Vagina (tissue), 2 donors: ENCODE results near the gene C12orf43. TPM values are rescaled to one million over a fixed set of nuclear protein-coding genes. Genes with fewer than 3 reads are reported as not detected.

Experiments
- DNase-seq, 2 donors: peaks; one replicate each; pipeline ENCODE4 v3.0.0-alpha.2; 2017; ENCODE audit errors: extremely low spot score in 2 of 2
- H3K27ac ChIP-seq: fragments of 200-600 bp; sonication (generic); one replicate; pipeline ENCODE4 v1.5.1; 2019
- H3K27me3 ChIP-seq: fragments of 200-600 bp; sonication (generic); one replicate; pipeline ENCODE4 v1.5.1; 2019
- H3K36me3 ChIP-seq, 2 donors: fragments of 200-600 bp; sonication (generic); one replicate each; pipeline ENCODE4 v1.5.1; 2017 to 2019
- H3K4me1 ChIP-seq: fragments of 200-600 bp; sonication (generic); one replicate; pipeline ENCODE4 v1.5.1; 2019
- H3K4me3 ChIP-seq, 2 donors: fragments of 200-600 bp; sonication (generic); 1 replicate in 1 of 2; 2 replicates in 1 of 2; pipeline ENCODE4 v1.5.1; 2016 to 2019
- H3K9me3 ChIP-seq: fragments of 200-600 bp; sonication (generic); one replicate; pipeline ENCODE4 v1.5.1; 2019
- POLR2A ChIP-seq, 2 donors: fragments of 450-650 bp; IDR thresholded peaks; one replicate each; pipeline ENCODE4 v1.6.1; 2017; ENCODE audit warnings: antibody characterized with exemption in 2 of 2, mild to moderate bottlenecking in 2 of 2, moderate library complexity in 2 of 2
- POLR2AphosphoS5 ChIP-seq, 2 donors: sonication (generic); formaldehyde crosslinking; IDR thresholded peaks; one replicate each; pipeline ENCODE4 v1.9.0; 2017; ENCODE audit warnings: antibody characterized with exemption in 2 of 2, mild to moderate bottlenecking in 2 of 2, low read depth in 1 of 2; ENCODE audit not compliant: insufficient read depth in 1 of 2
- intact Hi-C: fragments of 100-400 bp; cut with DNase I; formaldehyde crosslinking; loops from one replicate; pipeline ENCODE4 v1.15.1; 2023
- total RNA-seq: library from RNA; depleted of rRNA; stranded (reverse); fragments of >200 nt; gene quantifications from one replicate; pipeline ENCODE4 v1.2.3, GENCODE V29; 2016
- TF ChIP-seq, protein P1 (sequence below), 3 experiments: fragments of 450-650 bp in 2 of 3; fragments of 200-600 bp in 1 of 3; sonication (generic) in 1 of 3; IDR thresholded peaks; one replicate each; pipeline ENCODE4 v1.5.1; 2017 to 2019; ENCODE audit warnings: antibody characterized with exemption in 3 of 3, mild to moderate bottlenecking in 2 of 3, moderate library complexity in 2 of 3

C12orf43 gene
- total RNA-seq, 1 donor from 2014 or later = 7.4 TPM

- peaks cover 12% of the 10 kb centered on the region for H3K4me1 ChIP-seq
- H3K27ac ChIP-seq = no peak overlapping the region
- no peaks in the 10 kb centered on the region for H3K27me3 ChIP-seq
- no peak for DNase-seq
- H3K36me3 ChIP-seq = no peaks in the 10 kb centered on the region
- intact Hi-C loops = no loop called here
- TF ChIP-seq POLR2AphosphoS5 (IDR thresholded peaks at IDR 0.05; ENCODE audit: insufficient read depth in 1 of 2, low read depth in 1 of 2) (no peak), POLR2A (IDR thresholded peaks at IDR 0.05) (no peak)
- TF ChIP-seq, protein P1, sequence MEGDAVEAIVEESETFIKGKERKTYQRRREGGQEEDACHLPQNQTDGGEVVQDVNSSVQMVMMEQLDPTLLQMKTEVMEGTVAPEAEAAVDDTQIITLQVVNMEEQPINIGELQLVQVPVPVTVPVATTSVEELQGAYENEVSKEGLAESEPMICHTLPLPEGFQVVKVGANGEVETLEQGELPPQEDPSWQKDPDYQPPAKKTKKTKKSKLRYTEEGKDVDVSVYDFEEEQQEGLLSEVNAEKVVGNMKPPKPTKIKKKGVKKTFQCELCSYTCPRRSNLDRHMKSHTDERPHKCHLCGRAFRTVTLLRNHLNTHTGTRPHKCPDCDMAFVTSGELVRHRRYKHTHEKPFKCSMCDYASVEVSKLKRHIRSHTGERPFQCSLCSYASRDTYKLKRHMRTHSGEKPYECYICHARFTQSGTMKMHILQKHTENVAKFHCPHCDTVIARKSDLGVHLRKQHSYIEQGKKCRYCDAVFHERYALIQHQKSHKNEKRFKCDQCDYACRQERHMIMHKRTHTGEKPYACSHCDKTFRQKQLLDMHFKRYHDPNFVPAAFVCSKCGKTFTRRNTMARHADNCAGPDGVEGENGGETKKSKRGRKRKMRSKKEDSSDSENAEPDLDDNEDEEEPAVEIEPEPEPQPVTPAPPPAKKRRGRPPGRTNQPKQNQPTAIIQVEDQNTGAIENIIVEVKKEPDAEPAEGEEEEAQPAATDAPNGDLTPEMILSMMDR (IDR thresholded peaks at IDR 0.05) = no peak
- no peak overlapping the region for H3K4me3 ChIP-seq
- no peaks in the 10 kb centered on the region for H3K9me3 ChIP-seq
These were observed 20.6 kb upstream of the C12orf43 start for GRCh38 chr12:121036810-121037326.

DNA sequence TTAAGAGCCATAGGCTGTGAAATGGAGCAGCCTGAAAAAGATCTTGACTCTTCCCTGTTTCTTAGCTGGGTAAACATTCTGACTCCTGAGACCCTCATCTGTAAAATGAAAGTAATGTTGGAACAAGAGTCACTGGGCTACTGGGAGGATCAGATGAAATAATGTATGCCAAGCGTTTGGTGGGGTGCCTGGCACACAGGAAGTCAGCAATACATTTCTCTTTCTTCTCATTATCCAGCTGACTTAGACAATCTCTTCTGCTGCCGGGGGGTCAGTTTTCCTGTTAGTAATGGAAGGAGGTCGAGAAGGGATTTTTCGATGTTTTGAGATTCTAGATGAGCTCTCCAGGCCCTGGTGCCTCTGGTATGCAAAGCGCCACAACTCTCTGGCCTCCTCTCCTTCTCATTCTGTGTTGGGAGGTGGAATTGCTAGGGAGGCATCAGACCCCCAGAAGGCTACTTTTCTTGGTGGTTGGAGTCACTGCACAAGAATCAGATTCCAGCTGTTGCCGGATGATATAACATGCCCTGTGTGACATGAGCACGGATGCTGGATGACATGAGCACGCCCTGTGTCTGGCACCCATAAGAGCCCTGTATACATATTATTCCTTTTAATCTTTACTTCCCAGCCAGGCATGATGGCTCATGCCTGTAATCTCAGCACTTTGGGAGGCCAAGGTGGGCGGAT lies 18.5 kb upstream of the C12orf43 start:
- TF ChIP-seq, protein P1 (IDR thresholded peaks at IDR 0.05) = no peak
- TF ChIP-seq POLR2AphosphoS5 (IDR thresholded peaks at IDR 0.05; ENCODE audit: insufficient read depth in 1 of 2, low read depth in 1 of 2) = no peak
- TF ChIP-seq POLR2A (IDR thresholded peaks at IDR 0.05) = no peak
- H3K27ac ChIP-seq = no peak overlapping the region
- no peaks in the 10 kb centered on the region for H3K9me3 ChIP-seq
- H3K4me1 ChIP-seq = peaks cover 12% of the 10 kb centered on the region
- H3K27me3 ChIP-seq = no peaks in the 10 kb centered on the region
- no peak for DNase-seq
- H3K36me3 ChIP-seq = no peaks in the 10 kb centered on the region
- no peak overlapping the region for H3K4me3 ChIP-seq
- intact Hi-C loops = no loop called here

DNA sequence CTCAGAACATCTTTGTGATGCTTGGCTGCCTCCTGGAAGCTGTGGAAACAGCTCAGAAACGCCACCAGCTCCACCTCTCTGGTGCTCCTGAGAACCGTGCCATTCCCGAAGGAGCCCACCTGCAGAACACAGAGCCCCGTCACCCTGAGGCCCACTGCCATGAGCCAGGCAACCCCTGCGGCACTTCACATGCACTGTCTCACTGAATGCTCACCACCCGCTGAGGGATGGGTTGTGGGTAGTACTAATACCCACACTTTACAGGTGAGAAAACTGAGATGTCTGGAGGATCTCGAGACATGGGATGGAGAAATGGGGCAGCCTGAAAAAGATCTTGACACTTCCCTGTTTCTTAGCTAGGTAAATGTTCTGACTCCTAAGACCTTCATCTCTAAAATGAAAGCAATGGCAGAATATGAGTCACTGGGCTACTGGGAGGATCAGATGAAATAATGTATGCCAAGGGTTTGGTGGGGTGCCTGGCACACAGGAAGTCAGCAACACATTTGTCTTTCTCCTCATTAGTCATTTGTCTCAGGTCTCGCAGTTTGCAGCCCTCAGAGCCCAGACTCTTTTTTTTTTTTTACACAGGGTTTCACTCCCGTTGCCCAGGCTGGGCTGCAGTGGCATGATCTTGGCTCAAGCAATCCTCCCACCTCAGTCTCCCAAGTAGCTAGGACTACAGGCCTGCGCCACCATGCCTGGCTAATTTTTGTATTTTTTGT lies 17.5 kb upstream of the C12orf43 start:
- TF ChIP-seq POLR2A (IDR thresholded peaks at IDR 0.05) = no peak
- TF ChIP-seq POLR2AphosphoS5 (IDR thresholded peaks at IDR 0.05; ENCODE audit: insufficient read depth in 1 of 2, low read depth in 1 of 2) = no peak
- TF ChIP-seq, protein P1 (IDR thresholded peaks at IDR 0.05) = no peak
- Histone ChIP-seq H3K27me3 (no peaks in the 10 kb centered on the region), H3K9me3 (no peaks in the 10 kb centered on the region), H3K4me3 (no peak overlapping the region), H3K4me1 (peaks cover 4% of the 10 kb centered on the region), H3K36me3 (no peaks in the 10 kb centered on the region), H3K27ac (no peak overlapping the region)
- intact Hi-C loops = no loop called here
- no peak for DNase-seq

DNA sequence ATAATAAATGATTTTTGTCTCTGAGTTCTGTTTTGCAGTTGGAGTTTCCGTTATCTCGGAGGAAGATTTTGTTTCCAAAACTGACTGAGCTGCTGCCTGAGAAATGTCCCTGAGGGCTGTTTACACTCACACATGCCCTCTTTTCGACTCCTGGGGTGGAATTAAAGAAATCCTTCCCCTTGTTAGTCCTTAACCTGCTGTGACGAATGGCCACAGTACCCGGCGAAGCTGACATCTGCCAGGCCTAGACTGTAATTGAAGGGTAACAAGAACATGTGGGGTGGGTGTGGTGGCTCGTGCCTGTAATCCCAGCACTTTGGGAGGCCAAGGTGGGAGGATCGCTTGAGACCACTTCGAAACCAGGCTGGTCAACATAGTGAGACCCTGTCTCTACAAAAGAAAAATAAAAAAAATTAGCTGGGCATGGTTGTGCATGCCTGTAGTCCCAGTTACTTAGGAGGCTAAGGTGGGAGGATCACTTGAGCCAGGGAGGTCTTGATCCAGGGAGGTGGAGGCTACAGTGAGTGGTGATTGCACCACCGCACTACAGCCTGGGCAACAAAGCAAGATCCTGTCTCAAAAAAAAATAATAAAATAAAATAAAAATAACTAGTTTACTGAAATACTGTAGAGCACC lies 14.4 kb upstream of the C12orf43 start:
- no peak for DNase-seq
- H3K4me1 ChIP-seq = no peaks in the 10 kb centered on the region
- H3K27ac ChIP-seq = no peak overlapping the region
- H3K9me3 ChIP-seq = no peaks in the 10 kb centered on the region
- H3K36me3 ChIP-seq = no peaks in the 10 kb centered on the region
- intact Hi-C loops = no loop called here
- no peaks in the 10 kb centered on the region for H3K27me3 ChIP-seq
- H3K4me3 ChIP-seq = no peak overlapping the region
- no peak for TF ChIP-seq POLR2AphosphoS5 (IDR thresholded peaks at IDR 0.05; ENCODE audit: insufficient read depth in 1 of 2, low read depth in 1 of 2)
- TF ChIP-seq, protein P1 (IDR thresholded peaks at IDR 0.05) = no peak
- no peak for TF ChIP-seq POLR2A (IDR thresholded peaks at IDR 0.05)
